Measurements from ENCODE around the gene RASSF8. TPM values are rescaled to one million over a fixed set of nuclear protein-coding genes. Genes with fewer than 3 reads are reported as not detected.

RASSF8 gene
- total and polyA plus RNA-seq, 2 of the 8 experiments (the other 6 are each of a cell fraction or from before 2014, with no cell fraction given), result 6.4 to 46.7 TPM

- no peak overlapping the region for H4K91ac ChIP-seq (replicated peaks; ENCODE audit: insufficient read length, low read length)
- FAIRE-seq (no peak), DNase-seq (ENCODE audit: low read depth in 1 of 2, low spot score in 2 of 2) (no peak)
- no peak overlapping the region for H2BK15ac ChIP-seq (ENCODE audit: low read length)
- no peak overlapping the region for H3K4ac ChIP-seq (replicated peaks; ENCODE audit: insufficient read length, low read depth, low read length)
- H3K4me3 ChIP-seq (ENCODE audit: extremely low read depth in 1 of 4, insufficient read depth in 2 of 4, low read depth in 3 of 4, low read length in 4 of 4), result no peak overlapping the region
- no peaks in the 10 kb centered on the region; the same call in 1 of the 2 replicates for H3K79me1 ChIP-seq (ENCODE audit: low read depth, low read length)
- no peak overlapping the region for H2BK120ac ChIP-seq (replicated peaks; ENCODE audit: low read depth, low read length)
- no peak overlapping the region for H3K56ac ChIP-seq (replicated peaks; ENCODE audit: insufficient read length, low read depth, low read length)
- no peaks in the 10 kb centered on the region for H3K23me2 ChIP-seq (ENCODE audit: low read depth, low read length)
- H3K27me3 ChIP-seq (replicated peaks in 1 of 4; ENCODE audit: control insufficient read depth in 3 of 4, extremely low read depth in 1 of 4, insufficient read depth in 3 of 4, low read length in 3 of 4), result no peaks in the 10 kb centered on the region
- H3K4me1 ChIP-seq (replicated peaks in 1 of 4; ENCODE audit: control insufficient read depth in 3 of 4, insufficient read depth in 4 of 4, low read length in 3 of 4), result peaks cover 2 to 29% (median 16%) of the 10 kb centered on the region in 4 experiments; a peak in 6 of 7 replicates
- no peak overlapping the region for H3K23ac ChIP-seq (ENCODE audit: insufficient read length)
- peaks cover 3 to 90% of the 10 kb centered on the region in 2 experiments; a peak in 3 of 4 replicates for H3K79me2 ChIP-seq (ENCODE audit: control insufficient read depth in 1 of 2, insufficient read depth in 2 of 2, low read length in 2 of 2)
- no peaks in the 10 kb centered on the region for H3K9me3 ChIP-seq (ENCODE audit: insufficient read depth in 2 of 2, low read depth in 1 of 2, low read length in 1 of 2)
- no peak overlapping the region for H3K27ac ChIP-seq (ENCODE audit: low read depth, low read length)
- ChIA-PET POLR2A (ENCODE audit: partially characterized antibody) (interaction anchor here (0.6 to 1.7 kb wide), 2 partner anchors 30 to 1046 kb away, joined by 3 to 4 read pairs; no protein-coding TSS in a partner anchor), CTCF (ENCODE audit: partially characterized antibody) (interaction anchor here (0.7 to 1.3 kb wide), 3 partner anchors 23 to 336 kb away, joined by 3 to 5 read pairs (median 3); no protein-coding TSS in a partner anchor)
- H4K8ac ChIP-seq (ENCODE audit: extremely low read depth, insufficient read depth, low read length), result no peak overlapping the region
- H3K14ac ChIP-seq (ENCODE audit: insufficient read length), result no peak overlapping the region
- WGBS, 2 experiments (ENCODE audit: extremely low coverage in 1 of 2, insufficient coverage in 1 of 2, insufficient read length in 1 of 2, insufficient replicate concordance in 2 of 2, low coverage in 1 of 2, low lambda C conversion rate in 2 of 2, missing lambda C conversion rate in 1 of 2), result 92% methylated on average over 3 of the region's 3 CpGs; no CpG with 5 or more reads in 1 of the 2 experiments
- no peak overlapping the region for H4K5ac ChIP-seq (ENCODE audit: insufficient read length, low read depth, low read length)
- no peaks in the 10 kb centered on the region for H3K36me3 ChIP-seq (ENCODE audit: control insufficient read depth in 2 of 4, insufficient read depth in 4 of 4, low read length in 3 of 4)
- no peak overlapping the region; the same call in 1 of the 2 replicates for H2BK12ac ChIP-seq (ENCODE audit: low read depth, low read length)
- no peak overlapping the region for H3K18ac ChIP-seq (ENCODE audit: extremely low read depth, low read length)
- no peak overlapping the region for H2BK5ac ChIP-seq (ENCODE audit: low read depth, low read length)
- H3K9ac ChIP-seq (replicated peaks in 1 of 4; ENCODE audit: extremely low read depth in 1 of 4, low read depth in 3 of 4, low read length in 3 of 4), result no peak overlapping the region
- no peak overlapping the region; the same call in 1 of the 2 replicates for H2AK5ac ChIP-seq (ENCODE audit: low read depth, low read length)
- H4K20me1 ChIP-seq (replicated peaks in 1 of 2; ENCODE audit: control insufficient read depth in 1 of 2, insufficient read depth in 2 of 2, low read length in 2 of 2), result peaks cover 2 to 3% of the 10 kb centered on the region in 2 experiments
- H2BK20ac ChIP-seq (ENCODE audit: low read length), result no peak overlapping the region
- no peak overlapping the region for H2AFZ ChIP-seq (ENCODE audit: low read length)
- H3K4me2 ChIP-seq (ENCODE audit: insufficient read depth in 1 of 2, low read depth in 2 of 2, low read length in 2 of 2), result no peak overlapping the region
- TF ChIP-seq NANOG (IDR thresholded peaks at IDR 0.05; ENCODE audit: insufficient read depth, low read depth, low read length, poor library complexity, severe bottlenecking) (no peak), JUND (IDR thresholded peaks at IDR 0.05; ENCODE audit: low read length) (no peak), SRF (IDR thresholded peaks at IDR 0.05; ENCODE audit: low read depth, low read length) (no peak), KDM4A (IDR thresholded peaks at IDR 0.05; ENCODE audit: low read depth, low read length, severe bottlenecking) (no peak), POU5F1 (IDR thresholded peaks at IDR 0.05; ENCODE audit: low read depth, low read length) (no peak), RFX5 (IDR thresholded peaks at IDR 0.05; ENCODE audit: borderline replicate concordance, low read depth, low read length) (no peak), CEBPB (IDR thresholded peaks at IDR 0.05; ENCODE audit: low read depth, low read length) (no peak)
- TF ChIP-seq, protein P1, sequence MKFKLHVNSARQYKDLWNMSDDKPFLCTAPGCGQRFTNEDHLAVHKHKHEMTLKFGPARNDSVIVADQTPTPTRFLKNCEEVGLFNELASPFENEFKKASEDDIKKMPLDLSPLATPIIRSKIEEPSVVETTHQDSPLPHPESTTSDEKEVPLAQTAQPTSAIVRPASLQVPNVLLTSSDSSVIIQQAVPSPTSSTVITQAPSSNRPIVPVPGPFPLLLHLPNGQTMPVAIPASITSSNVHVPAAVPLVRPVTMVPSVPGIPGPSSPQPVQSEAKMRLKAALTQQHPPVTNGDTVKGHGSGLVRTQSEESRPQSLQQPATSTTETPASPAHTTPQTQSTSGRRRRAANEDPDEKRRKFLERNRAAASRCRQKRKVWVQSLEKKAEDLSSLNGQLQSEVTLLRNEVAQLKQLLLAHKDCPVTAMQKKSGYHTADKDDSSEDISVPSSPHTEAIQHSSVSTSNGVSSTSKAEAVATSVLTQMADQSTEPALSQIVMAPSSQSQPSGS (IDR thresholded peaks at IDR 0.05; ENCODE audit: low read length), result no peak
Measured at GRCh38 chr12:25993901-25994651, 35.6 kb downstream of the RASSF8 start.
